SK-N-MC (cell line): ENCODE results near the gene ZNF555.

Source experiments
- EZH2 ChIP-seq: fragments of 200-600 bp; sonication (generic); IDR thresholded peaks from one replicate; pipeline ENCODE4 v1.6.1; 2017; ENCODE audit warnings: antibody characterized with exemption
- FOXP2 ChIP-seq: optimal IDR thresholded peaks from 2 replicates; pipeline ENCODE3; 2011; ENCODE audit warnings: mild to moderate bottlenecking, moderate library complexity; ENCODE audit not compliant: insufficient read depth; ENCODE audit errors: extremely low read length, control extremely low read depth
- POLR2AphosphoS5 ChIP-seq: IDR thresholded peaks from 2 replicates; pipeline ENCODE4 v1.6.1; 2012; ENCODE audit warnings: mild to moderate bottlenecking, low read depth, low read length, borderline replicate concordance

- TF ChIP-seq POLR2AphosphoS5 = no peak
- no peak for TF ChIP-seq EZH2
- TF ChIP-seq FOXP2 = no peak
Measured at GRCh38 chr19:2885736-2886135, 44.5 kb downstream of the ZNF555 start.
